Tibial nerve (tissue), 4 donors: ENCODE results near the gene COX7A2. TPM values are rescaled to one million over a fixed set of nuclear protein-coding genes. Genes with fewer than 3 reads are reported as not detected.

Source experiments
- DNase-seq, 2 donors: peaks; one replicate each; pipeline ENCODE4 v3.0.0-alpha.2; 2019; ENCODE audit warnings: low spot score in 2 of 2
- H3K27ac ChIP-seq, 4 donors: fragments of 200-600 bp; sonication (generic) in 3 of 4; one replicate each; pipeline ENCODE4 v1.5.1; 2017 to 2019; ENCODE audit warnings: mild to moderate bottlenecking in 1 of 4
- H3K27me3 ChIP-seq, 2 donors: fragments of 200-600 bp; sonication (generic) in 1 of 2; one replicate each; pipeline versions ENCODE4 v1.5.1 to v1.6.0; 2017 to 2019
- H3K36me3 ChIP-seq, 3 donors: fragments of 200-600 bp; sonication (generic); one replicate each; pipeline ENCODE4 v1.5.1; 2018 to 2019
- H3K4me1 ChIP-seq, 4 donors: fragments of 200-600 bp; sonication (generic) in 3 of 4; one replicate each; pipeline ENCODE4 v1.5.1; 2017 to 2019
- H3K4me3 ChIP-seq, 4 donors: fragments of 200-600 bp; sonication (generic) in 3 of 4; one replicate each; pipeline ENCODE4 v1.5.1; 2017 to 2019; ENCODE audit warnings: mild to moderate bottlenecking in 1 of 4, moderate library complexity in 1 of 4
- H3K9me3 ChIP-seq, 4 donors: fragments of 200-600 bp; sonication (generic) in 3 of 4; one replicate each; pipeline ENCODE4 v1.5.1; 2017 to 2019
- EP300 ChIP-seq, 2 donors: sonication (generic); formaldehyde crosslinking; IDR thresholded peaks; one replicate each; pipeline ENCODE4 v1.6.1; 2017; ENCODE audit warnings: antibody characterized with exemption in 2 of 2, mild to moderate bottlenecking in 1 of 2
- POLR2A ChIP-seq, 2 donors: fragments of 450-650 bp; IDR thresholded peaks; one replicate each; pipeline ENCODE4 v1.6.1; 2017; ENCODE audit warnings: antibody characterized with exemption in 2 of 2, mild to moderate bottlenecking in 2 of 2, moderate library complexity in 2 of 2
- WGBS, 2 donors: methylation state at CpG; one replicate each; pipeline ENCODE4 v1.1.5; 2018; 5-methylcytosine and 5-hydroxymethylcytosine counted together
- total RNA-seq, 4 donors: library from RNA; depleted of rRNA; stranded (reverse); fragments of >200 nt; gene quantifications; one replicate each; pipeline ENCODE4 v1.1.0, GENCODE V29; 2016
- TF ChIP-seq, protein P1 (sequence below), 5 experiments: fragments of 200-600 bp in 3 of 5; fragments of 450-650 bp in 2 of 5; sonication (generic) in 3 of 5; IDR thresholded peaks; one replicate each; pipeline ENCODE4 v1.5.1; 2016 to 2019; ENCODE audit warnings: antibody characterized with exemption in 5 of 5, mild to moderate bottlenecking in 3 of 5, moderate library complexity in 2 of 5

The COX7A2 gene
- total RNA-seq, 4 donors from 2014 or later: 178 to 529 (median 230) TPM

DNA sequence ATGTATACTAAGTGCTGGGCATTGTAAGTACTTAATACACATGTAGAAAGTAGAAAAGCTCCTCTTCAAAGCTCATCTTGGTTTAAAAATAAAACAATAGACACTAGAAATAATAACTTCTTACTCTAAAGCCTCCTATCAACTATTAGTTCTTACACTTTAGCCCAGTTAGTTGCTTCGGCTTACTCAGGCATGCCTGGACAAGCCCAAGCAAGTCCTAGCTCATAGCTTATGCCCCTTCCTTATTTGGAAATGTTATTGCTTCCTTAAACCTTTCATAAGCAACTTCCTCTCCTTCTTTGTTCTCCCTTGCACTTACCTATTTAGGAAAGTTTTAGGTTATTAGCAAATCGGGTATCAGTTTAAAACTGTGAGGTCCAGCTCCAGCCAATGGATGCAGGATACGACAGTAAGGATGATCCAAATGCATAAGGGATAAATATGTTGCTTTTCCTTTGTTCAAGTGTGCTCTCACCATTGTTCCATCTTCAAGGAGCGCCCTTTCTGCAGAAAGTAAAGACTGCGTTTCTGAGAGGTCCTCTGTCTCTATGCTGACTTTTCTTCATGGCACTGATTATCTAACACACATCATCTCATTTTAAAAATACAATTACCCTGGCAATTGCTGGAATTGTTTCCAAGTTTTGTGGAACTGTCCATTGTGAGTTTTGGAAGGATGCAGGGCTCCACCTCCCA is 28.7 kb upstream of the COX7A2 start:
- no peak for DNase-seq
- 89 to 93% methylated on average over 5 of the region's 5 CpGs for WGBS, 2 donors
- Histone ChIP-seq H3K27me3 (no peaks in the 10 kb centered on the region), H3K27ac (peak overlapping the region in 2 of 4 donors; percentile 23 to 38), H3K4me1 (peaks cover 0 to 60% (median 11%) of the 10 kb centered on the region in 4 donors), H3K9me3 (no peaks in the 10 kb centered on the region), H3K36me3 (peaks cover 0 to 4% (median 3%) of the 10 kb centered on the region in 3 donors), H3K4me3 (no peak overlapping the region)
- no peak for TF ChIP-seq POLR2A (IDR thresholded peaks at IDR 0.05)
- TF ChIP-seq, protein P1, sequence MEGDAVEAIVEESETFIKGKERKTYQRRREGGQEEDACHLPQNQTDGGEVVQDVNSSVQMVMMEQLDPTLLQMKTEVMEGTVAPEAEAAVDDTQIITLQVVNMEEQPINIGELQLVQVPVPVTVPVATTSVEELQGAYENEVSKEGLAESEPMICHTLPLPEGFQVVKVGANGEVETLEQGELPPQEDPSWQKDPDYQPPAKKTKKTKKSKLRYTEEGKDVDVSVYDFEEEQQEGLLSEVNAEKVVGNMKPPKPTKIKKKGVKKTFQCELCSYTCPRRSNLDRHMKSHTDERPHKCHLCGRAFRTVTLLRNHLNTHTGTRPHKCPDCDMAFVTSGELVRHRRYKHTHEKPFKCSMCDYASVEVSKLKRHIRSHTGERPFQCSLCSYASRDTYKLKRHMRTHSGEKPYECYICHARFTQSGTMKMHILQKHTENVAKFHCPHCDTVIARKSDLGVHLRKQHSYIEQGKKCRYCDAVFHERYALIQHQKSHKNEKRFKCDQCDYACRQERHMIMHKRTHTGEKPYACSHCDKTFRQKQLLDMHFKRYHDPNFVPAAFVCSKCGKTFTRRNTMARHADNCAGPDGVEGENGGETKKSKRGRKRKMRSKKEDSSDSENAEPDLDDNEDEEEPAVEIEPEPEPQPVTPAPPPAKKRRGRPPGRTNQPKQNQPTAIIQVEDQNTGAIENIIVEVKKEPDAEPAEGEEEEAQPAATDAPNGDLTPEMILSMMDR (IDR thresholded peaks at IDR 0.05): no peak
- TF ChIP-seq EP300 (IDR thresholded peaks at IDR 0.05): no peak

DNA sequence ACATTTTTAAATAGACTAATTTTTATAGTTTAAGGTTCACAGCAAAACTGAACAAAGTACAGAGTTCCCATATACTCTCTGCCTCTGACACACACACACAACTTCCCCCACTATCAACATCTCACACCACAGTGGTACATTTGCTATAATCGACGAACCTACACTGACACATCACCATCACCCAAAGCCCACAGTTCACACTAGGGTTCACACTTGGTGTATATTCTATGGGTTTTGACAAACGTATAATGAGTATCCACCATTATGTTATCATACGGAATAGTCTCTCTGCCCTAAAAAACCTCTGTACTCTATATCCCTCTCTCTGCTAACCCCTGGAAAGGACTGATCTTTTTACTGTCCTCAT is 25.4 kb upstream of the COX7A2 start:
- TF ChIP-seq, protein P1 (IDR thresholded peaks at IDR 0.05): no peak
- no peak for TF ChIP-seq EP300 (IDR thresholded peaks at IDR 0.05)
- TF ChIP-seq POLR2A (IDR thresholded peaks at IDR 0.05): no peak
- Histone ChIP-seq H3K9me3 (no peaks in the 10 kb centered on the region), H3K4me3 (no peak overlapping the region), H3K4me1 (peaks cover 0 to 47% (median 9%) of the 10 kb centered on the region in 4 donors), H3K27me3 (no peaks in the 10 kb centered on the region), H3K36me3 (peaks cover 0 to 14% (median 5%) of the 10 kb centered on the region in 3 donors), H3K27ac (no peak overlapping the region)
- DNase-seq: no peak
- 89 to 91% methylated on average over 4 of the region's 4 CpGs for WGBS, 2 donors

DNA sequence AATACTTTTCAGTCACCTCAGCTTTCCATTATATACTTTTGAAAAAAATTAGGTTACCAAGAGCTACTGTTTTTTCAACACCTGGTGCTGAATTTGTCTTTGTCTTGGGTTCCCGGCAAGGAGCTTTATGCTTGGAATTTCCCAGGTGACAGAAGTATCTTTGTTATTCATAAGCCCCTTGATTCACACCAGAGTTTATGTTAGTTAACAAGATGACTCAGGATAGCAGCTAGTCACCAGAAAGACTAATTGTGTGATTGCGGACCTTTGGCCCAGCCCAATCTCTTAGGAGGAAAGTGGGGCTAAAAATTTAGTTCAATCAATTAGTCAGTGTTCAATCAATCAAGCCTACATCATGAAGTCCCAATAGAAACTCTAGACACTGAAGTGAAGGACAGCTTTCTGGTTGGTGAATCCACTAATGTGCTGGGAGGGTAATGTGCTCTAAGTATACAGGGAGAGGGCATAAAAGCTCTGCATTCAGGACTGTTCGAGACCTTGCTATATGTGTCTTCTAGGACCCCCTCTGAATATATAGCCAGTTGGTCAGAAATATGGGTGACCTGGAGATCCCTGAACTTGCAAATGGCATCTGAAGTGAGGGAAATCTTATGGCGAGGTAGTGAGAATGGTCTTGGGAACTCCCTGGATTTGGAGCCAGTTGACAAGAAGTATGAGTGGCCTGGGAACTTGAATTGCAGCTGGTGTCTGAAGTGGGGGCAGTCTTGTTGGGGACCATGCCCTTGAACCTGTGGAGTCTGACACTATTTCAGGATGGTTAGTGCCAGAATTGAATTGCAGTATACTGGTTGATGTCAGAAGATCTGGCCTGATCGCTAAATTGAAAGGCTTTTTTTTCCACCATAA is 24.8 kb upstream of the COX7A2 start:
- WGBS, 2 donors: 71 to 81% methylated on average over 5 of the region's 5 CpGs
- H3K27ac ChIP-seq: peak overlapping the region in 2 of 4 donors; percentile 6 to 30
- DNase-seq: no peak
- TF ChIP-seq POLR2A (IDR thresholded peaks at IDR 0.05): no peak
- TF ChIP-seq EP300 (IDR thresholded peaks at IDR 0.05): no peak
- TF ChIP-seq, protein P1 (IDR thresholded peaks at IDR 0.05): no peak
- peaks cover 0 to 47% (median 9%) of the 10 kb centered on the region in 4 donors for H3K4me1 ChIP-seq
- peaks cover 0 to 19% (median 4%) of the 10 kb centered on the region in 3 donors for H3K36me3 ChIP-seq
- no peaks in the 10 kb centered on the region for H3K9me3 ChIP-seq
- no peaks in the 10 kb centered on the region for H3K27me3 ChIP-seq
- H3K4me3 ChIP-seq: no peak overlapping the region

DNA sequence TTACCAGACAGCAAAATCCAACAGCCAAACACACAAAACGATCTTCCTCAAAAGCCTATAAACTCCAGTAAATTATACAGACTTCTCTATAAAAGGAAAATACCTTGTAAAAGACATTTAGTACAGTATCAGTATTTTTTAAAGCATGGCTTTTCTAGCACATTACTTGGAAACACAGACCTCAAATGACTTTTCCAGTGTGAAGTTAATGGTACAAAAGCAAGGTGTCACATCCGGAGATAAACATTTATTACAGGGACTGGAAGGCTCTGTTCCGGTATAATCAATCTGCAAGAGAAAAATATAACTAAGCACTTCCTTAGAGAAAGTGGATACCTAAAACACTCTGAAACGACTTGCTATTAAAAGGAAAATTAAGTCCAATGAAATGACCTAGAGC is 23.9 kb upstream of the COX7A2 start:
- H3K36me3 ChIP-seq: peaks cover 0 to 26% (median 4%) of the 10 kb centered on the region in 3 donors
- TF ChIP-seq EP300 (IDR thresholded peaks at IDR 0.05) (no peak), POLR2A (IDR thresholded peaks at IDR 0.05) (no peak)
- TF ChIP-seq, protein P1 (IDR thresholded peaks at IDR 0.05): no peak
- H3K27me3 ChIP-seq: no peaks in the 10 kb centered on the region
- H3K4me3 ChIP-seq: no peak overlapping the region
- H3K27ac ChIP-seq: peak overlapping the region in 2 of 4 donors; percentile 6 to 30
- no peaks in the 10 kb centered on the region for H3K9me3 ChIP-seq
- 33 to 50% methylated on average over 4 of the region's 4 CpGs for WGBS, 2 donors
- no peak for DNase-seq
- peaks cover 0 to 46% (median 9%) of the 10 kb centered on the region in 4 donors for H3K4me1 ChIP-seq
